Lung microvascular endothelial cell (primary cell): Measurements from ENCODE around the gene YES1. TPM values are rescaled to one million over a fixed set of nuclear protein-coding genes. Genes with fewer than 3 reads are reported as not detected.

Source experiments
- DNase-seq, 2 donors: peaks; one replicate each; pipeline versions ENCODE4 v3.0.0 to v3.0.0-alpha.2; 2010; ENCODE audit warnings: low read depth in 2 of 2
- total RNA-seq: library from RNA; depleted of rRNA; stranded (reverse); fragments of >200 nt; gene quantifications from 2 replicates; pipeline ENCODE4 v1.2.1, GENCODE V29; 2014

The YES1 gene
- total RNA-seq, result 138 and 140 TPM in 2 replicates

GRCh38 chr18:811892-812375 lies at the start of gene YES1:
TSS of gene YES1 (minus strand) at chr18:812242. CDS start at chr18:756827, 55,415 bp downstream.
- peak in 1 of 2 donors; percentile 77 for DNase-seq

DNA sequence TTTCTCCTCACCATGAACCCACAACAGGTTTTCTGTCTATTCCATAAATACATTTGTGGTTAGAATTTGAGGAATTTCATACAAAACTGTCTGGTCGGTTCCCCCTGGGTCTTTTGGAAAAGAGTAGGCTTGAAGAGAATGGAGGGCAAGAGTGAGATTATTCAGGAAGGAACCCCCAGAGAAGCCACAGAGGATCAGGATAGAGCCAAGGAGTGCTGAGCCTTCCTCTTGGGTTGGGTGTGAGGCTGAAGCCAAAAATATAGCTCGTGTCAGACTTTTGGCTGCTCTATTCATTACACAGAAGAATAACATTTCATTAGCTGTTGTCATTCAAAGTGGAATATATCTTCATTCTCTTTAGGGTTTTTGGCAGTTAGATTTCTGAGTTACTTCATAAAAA lies 45.9 kb upstream of the YES1 start:
- no peak for DNase-seq

DNA sequence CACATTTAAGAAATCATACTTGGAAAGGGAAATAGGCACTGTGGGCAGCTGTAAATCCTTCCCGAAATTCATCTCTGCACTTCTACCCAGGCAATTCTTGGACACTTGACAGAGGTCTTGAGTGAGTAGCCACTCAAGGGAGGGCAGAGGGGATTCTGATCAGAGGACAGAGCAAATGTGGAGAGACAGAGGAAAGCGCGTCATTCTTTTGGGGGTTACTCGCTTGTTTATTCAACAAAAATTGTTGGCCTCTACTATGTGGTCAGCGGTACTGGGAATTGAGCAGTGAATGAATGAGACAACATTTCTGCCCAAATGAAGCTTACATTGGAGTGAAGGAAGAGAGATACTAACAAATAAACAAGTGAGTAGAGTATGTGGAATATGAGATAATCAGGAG lies 41.4 kb upstream of the YES1 start:
- DNase-seq, result no peak

DNA sequence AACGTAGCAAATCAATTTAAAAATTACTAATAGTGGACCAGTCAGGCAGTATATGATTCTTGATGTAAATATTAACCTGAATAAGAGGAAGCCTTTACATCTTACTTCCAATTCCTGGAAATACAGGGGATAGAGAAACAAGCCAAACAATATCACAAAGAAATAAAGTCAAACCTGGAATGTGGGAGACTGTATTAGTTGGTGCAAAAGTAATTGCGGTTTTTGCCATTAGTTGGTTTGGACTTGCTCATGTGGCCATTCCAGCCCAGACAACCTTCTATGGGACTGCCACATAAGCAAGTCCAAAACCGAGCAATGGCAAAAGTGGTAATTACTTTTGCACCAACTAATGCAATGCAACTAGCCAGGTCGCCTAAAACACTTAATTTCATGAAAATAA lies 38.9 kb upstream of the YES1 start:
- no peak for DNase-seq

DNA sequence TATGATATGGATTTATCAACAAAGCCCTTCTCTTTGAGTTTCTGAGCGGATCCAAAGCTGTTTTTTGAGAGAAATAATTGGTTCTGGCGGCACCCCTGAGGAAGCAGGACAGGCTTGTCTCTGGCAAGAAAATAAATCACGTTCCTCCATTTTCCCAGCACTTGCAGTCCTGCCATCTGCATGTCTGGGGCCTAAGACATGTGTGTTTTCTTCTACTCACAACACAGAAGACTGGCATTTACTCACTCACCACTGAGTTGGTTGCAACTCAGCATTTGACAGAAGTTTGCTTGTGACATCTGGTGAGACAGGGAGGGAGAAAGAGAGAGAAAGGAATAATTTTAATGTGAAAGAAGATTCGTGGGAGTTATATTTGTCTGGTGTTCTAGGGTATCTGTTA lies 37.0 kb upstream of the YES1 start:
- no peak for DNase-seq

DNA sequence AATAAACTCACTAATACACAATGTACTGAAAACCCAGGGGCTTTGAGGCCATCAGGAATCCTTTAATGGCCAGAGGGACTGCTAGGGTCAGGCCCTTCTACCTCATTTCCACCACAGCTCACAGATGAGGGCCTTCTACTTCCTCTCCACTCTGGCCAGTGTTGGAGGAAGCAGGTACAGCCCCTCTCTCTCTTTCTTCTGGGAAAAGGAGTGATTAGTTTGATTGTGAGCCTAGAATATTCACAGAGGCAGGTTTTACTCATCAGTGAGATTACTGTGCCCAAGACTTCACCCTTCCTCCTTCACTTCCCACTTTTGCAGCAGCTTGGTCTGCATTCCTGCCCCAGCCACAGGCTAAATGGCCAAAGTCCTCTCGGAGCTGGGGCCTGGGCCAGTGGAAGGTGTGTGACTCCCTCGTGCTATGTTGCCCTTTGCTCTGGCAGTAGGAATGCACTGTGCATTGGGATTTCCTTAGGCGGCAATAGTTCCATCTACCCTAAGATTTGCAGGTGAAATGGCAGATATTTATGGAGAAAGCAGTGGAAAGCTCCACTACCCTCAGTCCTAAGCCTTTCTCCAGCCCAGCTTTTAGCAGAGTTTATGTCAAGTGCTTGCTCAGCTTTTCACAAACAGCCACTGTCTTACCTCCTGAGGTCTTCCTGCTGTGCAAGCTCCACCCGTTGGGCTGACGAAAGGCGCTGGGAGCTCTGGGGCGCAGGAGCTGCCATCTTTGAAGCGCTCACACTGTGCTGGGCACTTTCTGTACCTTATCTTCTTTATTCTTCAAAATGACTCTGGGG lies 36.2 kb upstream of the YES1 start:
- no peak for DNase-seq

DNA sequence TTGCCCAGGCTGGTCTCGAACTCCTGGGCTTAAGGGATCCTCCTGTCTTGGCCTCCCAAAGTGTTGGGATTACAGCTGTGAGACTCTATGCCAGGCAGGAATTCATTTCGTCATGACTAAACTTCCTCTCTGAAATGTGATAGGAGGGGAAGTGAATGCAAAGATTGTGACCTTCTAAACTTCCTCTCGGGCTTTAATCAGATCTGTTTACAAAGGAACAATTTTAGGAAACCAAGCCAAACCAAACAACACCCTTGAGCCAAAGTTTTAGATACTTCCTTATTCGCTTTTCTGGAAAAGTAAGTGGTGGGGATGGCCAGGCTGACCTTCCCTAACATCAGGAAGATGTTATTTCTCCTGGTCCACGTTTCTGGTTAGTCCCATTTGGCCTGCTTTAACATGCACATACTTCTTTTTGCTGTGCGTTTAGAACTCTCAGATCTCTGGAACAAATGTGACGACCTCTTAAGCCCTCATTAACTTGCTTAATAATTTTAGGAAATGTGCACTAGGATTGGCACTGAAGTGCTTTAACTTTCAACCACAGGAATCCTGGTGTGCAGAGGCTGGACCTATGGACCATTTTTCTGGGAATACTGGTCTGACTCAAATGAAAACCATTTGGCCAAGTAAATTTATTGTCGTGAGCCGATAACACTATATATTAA lies 33.2 kb upstream of the YES1 start:
- DNase-seq, result peak; percentile 92 to 95

DNA sequence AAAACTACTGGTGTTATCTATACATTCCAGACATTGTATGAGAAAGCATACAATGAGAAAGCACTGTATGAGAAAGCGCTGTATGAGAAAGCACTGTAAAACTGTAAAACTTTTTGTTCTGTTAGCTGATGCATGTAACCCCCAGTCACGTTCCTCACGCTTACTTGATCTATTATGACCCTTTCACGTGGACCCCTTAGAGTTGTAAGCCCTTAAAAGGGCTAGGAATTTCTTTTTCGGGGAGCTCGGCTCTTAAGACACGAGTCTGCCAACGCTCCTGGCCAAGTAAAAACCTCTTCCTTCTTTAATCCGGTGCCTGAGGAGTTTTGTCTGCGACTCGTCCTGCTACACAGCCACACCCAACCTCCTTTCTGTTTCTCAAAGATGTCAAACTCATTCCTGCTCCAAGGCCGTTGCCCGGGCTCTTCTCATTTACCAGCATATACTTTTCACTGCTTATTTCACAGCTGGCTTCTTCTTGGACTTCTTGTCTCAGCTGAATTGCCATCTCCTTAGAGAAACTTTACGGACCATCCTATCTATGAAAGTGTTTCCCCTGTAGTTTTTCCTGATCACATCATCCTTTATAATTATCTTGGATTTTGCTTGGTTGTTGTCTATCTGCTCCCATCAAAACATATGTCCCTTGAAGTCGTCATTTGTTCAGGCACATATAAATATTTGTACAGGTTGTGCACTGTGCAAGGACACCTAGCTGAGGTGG lies 29.8 kb upstream of the YES1 start:
- no peak for DNase-seq

GRCh38 chr18:840516-840915 lies 28.5 kb upstream of the YES1 start:
- DNase-seq, result no peak

- DNase-seq, result peak in 1 of 2 donors; percentile 33
These were observed 28.0 kb upstream of the YES1 start for GRCh38 chr18:840023-840408.

GRCh38 chr18:839224-840022 lies 27.4 kb upstream of the YES1 start:
- peak; percentile 85 to 91 for DNase-seq

DNA sequence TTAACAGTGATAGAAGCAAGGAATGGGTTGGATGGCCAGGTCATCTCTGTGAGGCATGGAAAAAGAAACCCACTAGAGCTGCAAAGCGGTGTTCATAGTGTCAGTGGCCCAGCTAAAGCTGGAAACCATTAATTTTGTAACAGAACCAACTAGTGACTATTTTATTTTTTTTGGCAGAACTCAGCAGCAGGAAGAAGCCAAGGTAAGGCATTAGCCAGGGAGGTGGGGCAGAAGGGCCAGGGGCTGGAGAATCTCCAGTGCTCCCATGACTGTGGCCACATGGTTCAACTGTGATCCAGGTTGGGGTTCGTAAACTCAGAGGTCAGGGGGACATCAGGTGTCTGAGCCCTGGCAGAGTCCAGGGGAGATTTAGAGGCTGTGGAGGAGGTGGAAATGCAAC lies 25.9 kb upstream of the YES1 start:
- DNase-seq, result peak in 1 of 2 donors; percentile 46

DNA sequence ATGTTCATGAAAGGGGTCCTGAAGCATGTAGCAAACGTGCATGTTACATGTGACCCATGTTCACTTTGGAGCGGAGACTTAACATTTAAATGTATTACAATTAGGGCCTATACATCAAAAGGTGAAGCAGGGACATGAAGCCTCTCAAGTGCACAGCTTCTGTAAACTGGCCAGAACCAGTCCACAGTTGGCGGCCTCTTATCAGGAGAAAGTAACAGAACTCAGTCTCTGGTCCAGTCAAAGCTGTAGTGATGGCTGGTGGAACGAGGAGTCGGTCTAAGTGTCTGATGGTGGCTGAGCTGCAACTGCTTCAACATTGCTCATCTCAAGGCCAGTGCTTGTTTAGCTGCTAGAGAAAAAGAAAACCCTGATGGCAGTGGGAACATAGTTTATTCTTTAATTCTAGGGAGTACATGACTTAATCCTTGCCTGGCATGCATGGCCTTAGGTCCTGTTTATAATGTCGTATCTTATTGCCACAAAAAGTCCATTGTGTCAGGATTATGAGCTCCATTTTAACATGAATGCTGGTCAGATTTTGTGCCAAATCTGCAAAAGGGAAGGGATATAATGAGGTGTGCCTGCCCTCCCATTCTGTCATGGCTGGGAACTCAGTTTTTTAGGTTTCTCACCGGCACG lies 22.2 kb upstream of the YES1 start:
- no peak for DNase-seq

DNA sequence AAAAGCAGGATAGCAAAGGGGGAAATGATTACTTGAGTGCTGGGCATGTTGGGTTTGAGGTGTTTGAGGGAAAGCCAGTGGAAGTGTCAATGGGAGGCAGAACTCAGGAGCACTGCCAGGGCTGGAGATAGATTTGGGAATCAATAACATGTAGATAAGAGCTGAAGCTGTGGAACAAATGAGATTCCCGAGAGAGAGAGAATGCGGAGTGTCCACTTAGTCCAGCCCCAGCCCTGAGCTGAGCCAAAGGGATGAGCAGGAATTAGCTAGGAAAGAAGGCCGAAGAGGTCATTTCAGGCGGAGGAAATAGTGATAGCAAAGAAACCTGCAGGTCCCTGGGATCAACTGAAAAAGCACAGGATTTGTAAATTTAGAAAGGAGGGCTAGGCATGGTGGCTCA lies 21.2 kb upstream of the YES1 start:
- DNase-seq, result no peak

- peak; percentile 45 to 59 for DNase-seq
These were observed 20.1 kb upstream of the YES1 start for GRCh38 chr18:832085-832681.

DNA sequence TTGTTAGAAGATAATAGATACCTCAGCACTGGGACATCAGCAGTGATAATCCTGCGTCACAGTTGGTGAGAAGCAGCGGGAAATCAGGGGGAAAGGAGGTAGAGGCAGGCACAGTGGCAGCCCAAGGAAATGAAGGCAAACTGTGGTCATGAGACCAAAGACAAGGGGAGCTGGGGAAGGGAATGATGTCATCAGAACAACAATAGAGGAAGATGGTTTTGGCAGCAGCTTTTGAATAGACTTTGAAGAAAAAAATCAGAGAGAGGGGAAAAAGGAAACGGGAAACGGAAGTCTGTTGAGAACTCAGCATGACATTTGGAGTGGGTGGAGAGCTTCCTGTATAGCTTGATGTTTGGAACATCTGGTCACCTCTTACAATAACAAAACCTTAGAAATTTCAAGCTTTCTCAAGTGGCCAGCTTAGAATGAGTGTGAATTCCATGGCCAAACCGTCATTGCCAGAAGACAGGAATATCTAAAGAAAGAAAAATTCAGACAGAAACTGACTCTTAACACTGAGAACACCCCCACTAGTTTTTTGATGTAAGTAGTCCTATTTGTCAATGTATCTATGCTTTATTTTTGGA lies 18.4 kb upstream of the YES1 start:
- peak; percentile 89 to 96 for DNase-seq

DNA sequence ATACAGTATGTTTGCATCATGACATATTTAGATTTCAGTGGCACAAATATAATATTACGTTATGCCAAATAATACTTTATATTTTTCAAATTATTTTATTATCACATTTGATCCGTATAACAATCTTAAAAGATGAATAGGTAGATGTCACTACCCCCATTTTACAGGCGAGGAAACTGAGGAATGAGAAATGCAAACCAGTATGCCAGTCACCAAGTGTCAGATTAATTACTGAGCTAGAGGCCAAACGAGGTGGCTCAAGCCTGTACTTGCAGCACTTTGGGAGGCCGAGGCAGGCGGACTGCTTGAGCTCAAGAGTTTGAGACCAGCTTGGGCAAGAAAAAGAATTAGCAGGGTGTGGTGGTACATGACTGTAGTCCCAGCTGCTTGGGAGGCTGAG lies 17.4 kb upstream of the YES1 start:
- no peak for DNase-seq

GRCh38 chr18:827093-827677 lies 15.1 kb upstream of the YES1 start:
- DNase-seq, result no peak

- peak in 1 of 2 donors; percentile 39 for DNase-seq
These were observed 14.0 kb upstream of the YES1 start for GRCh38 chr18:825891-826585.
